Stimulated activated CD8-positive, alpha-beta memory T cell treated with anti-CD3 and anti-CD28 coated beads, Interleukin-7, amount 100 ng/mL, for 48 hours (primary cell): ENCODE measurements around the gene HPSE2.

Experiments used
- DNase-seq, 2 donors: peaks; one replicate each; pipeline ENCODE4 v3.0.0-alpha.2; 2020; ENCODE audit warnings: low read depth in 1 of 2; ENCODE audit errors: extremely low read depth in 1 of 2

Gene HPSE2

DNA sequence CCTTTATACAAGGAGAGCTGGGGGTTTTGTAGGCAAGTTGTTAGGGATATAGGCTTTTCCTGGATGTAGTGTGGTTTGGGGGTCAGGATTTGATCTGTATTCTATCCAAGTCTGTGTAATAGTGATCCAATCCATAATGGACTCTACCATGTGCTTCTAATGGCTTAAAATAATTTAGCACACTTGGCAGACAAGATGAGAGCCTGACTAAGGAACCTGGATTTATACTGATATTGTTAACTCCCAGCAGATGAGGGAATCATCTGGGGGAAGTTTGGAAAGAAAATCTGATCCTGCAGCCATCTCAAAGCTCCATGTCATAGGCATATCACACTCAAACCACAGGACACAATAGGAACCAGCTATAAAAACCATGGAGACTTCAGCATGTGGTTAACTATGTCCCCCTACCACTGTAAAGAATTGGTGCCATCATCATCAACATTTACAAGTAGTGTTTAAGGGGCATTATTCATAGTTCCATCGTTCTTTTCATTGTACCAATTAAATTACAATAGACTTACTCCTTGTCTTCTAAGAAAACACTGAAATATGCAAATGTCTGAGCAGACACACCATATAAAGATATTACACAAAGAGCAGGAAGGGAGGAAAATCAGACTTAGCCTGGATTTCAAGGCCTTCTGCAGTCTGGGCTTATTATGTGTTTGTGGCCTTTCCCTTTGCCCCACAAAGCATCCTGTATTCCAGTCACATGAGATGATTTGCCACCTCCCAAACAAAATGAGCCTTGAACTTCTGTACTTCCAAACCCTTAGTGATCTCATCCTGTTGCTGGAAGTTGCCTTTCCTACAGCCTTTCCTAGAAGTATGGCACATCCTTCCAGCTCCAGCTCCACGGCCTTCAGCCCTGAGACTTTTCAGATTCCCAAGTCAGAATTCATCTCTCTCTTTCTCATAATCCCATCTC, 766.4 kb downstream of the HPSE2 start:
- no peak for DNase-seq

DNA sequence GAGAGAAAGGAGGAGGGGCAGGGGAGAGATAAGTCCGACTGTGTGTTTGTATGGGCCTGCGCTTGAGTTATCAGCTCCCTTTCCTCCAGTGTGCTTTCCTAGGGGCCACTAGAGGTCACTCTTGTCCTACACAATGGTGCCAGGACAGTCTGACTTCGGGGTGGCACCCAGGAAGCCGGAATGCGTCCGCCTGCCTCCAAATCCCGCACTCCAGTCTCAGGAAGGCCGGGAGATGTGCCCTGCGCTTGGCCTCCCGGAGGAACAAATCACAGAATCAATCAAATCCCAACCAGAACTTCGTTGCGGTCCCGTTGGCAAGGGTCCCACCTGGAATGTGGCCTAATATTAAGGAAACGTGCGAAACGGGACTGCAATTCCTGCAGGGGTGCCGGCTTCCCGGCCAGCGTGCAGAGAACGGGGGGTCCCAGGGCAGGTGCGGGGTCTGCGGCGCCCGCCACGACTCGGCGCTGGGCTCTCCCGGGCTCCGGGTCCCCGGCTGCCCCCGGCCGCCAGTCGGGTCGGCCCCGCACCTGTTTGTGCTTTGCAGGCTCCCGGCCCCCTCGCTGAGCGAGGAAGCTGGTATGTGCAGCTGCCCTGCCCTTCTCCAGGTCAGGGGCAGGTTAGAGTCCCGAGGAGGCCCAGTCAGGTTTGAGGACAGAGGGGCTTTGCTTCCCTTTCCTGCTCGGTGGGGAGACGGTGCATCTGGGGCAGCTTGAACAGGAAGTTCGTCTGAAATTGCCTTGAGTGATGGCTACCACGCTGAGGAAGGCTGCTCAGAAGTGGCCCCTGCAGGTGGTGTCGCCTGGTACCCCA, 767.9 kb downstream of the HPSE2 start:
- peak in 1 of 2 donors; percentile 35 for DNase-seq

DNA sequence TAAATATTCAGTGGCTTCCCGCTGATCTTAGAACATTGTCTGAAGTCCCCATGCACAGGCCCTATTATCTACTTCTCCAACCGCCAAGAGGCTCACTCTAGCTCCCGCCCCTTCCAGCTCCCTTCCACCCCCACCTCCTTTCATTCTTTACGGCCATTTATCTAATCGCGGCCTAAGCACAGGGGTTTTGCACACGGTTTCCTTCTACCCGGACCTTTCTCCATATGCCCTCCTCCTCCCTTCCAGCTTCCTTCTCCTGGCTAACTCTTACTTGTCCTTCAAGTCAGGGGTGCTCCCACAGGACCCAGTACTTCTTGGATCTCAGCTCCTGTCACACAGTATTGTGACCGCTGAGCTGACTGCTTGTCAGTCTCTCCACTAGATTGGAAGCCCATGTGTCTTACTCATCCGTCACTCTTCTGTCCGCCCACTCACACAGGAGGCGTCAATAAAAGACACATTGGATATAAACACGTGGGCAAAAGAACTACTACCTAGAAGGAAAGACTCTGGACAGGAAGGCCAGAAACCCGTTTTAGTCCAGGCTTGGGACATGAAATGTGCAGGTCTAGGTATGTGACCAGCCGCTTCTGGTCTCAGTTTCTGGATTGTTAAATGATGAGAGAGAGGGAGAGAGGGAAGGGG, 768.7 kb downstream of the HPSE2 start:
- no peak for DNase-seq

DNA sequence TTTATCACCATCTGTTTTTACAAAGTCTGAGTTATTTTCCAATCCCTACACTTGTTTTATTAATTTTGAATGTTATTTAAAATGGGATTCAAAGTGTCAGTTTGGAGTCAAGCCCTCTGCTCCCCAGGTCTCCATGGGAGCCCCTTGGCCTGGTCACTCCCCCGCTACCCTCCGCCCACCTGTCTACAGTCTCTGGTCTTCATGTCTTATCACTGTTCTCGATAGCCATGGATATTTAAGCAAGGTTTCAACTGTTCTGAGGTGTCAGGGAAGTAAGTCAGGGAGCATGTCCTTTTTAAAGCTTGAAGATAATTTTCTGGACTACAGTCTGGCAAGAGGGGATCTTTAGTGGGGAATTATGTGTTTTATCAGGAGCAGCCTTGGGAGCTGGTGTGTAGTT, 769.8 kb downstream of the HPSE2 start:
- no peak for DNase-seq

DNA sequence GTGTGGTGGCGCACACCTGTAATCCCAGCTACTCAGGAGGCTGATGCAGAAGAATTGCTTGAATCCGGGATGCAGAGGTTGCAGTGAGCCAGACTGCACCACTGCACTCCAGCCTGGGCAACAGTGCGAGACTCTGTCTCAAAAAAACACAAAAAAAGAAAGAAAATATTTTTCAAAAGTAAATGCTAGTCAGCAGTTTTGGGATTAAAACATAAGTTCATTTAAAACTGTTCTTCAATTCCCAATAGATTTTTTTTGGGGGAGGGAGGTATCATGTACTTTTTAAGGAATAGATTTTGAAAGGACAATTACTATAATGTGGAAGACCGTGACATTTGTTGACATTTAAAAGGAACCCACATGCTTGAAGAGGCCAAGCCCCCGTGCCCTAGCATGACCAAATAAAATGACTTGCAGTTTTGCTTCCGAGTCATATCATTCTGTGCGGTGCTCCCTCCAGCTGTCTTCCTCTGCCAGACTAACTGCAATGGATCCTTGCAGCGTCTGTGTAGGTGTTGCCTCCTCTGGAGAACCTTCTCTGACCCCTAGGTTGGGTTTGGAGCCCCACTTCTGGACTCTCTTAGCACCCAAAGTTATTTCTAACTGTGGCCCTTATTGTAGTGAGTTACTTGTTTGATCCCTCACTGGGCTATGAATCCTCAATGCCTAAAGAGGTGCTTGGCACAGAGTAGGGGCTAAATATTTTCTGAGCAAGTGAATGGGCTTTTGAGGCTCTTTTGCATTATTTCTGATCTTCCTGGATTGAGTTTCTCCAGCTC, 771.5 kb downstream of the HPSE2 start:
- no peak for DNase-seq

DNA sequence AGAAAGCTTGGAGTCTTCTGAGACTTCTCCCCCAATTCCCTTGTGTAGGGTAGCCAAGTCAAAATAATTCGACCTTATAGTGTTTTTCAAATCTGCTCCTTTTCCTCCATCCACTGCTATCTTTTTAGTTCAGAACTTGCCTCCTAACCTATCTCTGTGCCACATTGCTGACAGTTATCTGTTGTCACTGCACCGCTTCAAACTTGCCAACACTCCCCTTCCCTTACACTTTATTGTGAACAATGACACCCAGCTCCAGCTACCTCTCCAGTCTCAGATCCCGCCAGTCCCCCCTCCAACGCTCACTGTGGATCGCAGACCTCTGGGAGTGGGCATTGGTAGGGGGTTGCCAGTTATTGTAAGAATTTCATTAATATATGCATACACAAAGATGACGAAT, 772.6 kb downstream of the HPSE2 start:
- DNase-seq, result no peak

DNA sequence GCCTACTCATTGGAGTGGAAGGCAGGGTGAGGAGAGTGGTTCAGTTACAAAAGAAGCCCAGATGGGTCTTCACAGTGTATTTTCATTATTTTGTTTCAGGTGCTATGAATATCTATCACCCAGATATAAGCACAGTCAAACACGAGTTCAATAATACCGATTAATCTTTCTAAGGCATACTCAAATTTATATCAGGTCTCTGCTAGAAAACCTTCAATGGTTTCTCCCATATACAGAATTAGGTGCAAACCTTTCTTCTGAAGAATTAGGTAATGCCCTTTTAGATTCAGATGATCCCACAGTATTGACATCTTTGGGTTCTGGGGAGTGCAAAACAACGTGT, 774.2 kb downstream of the HPSE2 start:
- no peak for DNase-seq

DNA sequence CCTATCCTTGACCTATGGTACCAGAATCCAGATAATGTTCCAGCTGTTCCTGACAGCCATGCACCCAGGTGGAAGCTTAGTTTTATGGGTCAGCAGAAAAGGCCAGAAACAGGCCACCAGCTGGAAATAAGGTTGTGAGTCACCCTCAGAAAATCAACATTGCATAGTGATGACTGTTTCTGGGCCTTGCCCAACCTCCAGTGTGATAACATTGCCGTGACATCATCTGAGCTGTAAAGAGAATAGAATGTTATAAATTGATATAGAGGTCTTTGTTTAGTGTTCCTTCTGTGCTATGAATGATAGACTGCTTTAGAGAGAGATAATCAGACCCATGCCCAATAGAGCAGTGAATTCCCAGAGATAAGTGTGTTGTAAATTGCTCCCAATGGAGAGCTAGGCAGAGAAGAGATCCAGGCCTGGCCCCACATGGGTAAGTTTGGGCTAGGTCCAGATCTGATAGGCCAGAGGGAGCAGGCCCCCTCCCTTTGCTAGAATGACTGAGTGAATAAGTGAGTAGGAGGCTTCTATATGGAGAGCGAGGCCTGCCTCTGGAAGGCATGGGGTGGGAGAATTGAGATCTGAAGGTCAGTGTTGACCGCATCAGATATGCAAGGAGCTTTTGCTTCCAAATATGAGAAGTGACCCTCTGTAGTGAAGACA, 774.7 kb downstream of the HPSE2 start:
- DNase-seq, result no peak

DNA sequence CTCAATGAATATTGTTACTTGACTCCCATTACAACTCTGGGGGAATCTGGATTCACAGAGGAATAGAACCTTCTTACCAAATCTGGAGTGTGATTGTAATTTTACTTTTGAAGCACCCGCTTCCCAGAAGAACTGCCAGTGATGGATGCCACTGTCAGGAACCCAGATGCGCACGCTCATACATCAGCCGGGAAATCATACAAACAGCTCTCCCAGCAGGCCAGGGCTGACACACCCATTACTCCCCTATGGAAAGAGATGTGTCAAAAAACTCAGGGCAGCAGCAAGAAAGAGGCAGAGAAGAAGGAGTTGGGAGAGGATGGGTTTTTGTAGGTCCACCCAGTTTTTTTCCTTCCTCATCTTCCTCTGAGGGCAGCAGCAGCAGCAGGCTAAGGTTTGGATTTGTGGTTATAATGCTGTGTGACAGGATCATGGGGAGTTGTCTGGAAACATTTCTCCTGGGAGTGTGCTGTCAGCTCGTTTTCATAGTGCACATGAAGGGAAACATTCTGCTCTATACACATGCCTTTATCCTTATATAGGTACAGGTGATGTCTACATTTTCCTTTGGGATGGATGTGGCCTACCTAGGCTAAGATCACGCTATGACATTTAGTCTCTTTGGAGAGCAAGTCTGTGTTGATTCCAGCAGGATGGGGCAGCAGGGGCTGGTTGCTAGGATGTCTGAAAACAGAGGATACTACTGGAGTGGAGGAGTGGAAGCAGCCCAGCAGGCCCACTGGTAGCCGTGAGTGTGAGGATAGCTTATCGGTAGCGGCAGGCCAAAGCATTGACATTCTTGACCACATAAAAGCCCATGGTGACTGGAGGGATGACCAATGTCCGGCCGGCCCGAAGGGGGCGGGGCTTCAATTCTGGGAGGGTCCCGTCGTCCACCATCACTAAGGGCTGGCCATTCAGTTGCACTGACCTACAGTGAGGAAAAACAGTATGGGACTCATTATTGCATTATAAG, 776.6 kb downstream of the HPSE2 start:
- no peak for DNase-seq

DNA sequence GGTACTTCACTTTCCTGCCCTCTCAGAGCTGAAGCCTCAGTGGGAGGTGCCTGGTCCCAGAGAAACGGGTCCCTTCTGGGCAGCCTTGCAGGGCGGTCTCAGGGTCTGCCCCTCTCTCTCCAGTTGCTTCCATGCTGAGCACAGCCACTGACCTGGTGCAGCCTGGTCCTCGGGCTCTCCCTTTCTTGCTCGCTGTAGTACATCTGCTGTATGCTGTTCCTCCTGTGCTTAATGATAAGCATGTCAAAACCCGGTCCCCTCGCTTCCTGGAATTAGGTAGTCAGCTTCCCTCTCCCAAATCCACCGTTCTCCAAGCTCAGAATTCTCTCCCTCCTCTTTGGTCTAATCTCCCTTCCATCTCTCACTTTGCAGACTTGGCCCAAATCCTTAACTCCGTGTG, 777.9 kb downstream of the HPSE2 start:
- no peak for DNase-seq

DNA sequence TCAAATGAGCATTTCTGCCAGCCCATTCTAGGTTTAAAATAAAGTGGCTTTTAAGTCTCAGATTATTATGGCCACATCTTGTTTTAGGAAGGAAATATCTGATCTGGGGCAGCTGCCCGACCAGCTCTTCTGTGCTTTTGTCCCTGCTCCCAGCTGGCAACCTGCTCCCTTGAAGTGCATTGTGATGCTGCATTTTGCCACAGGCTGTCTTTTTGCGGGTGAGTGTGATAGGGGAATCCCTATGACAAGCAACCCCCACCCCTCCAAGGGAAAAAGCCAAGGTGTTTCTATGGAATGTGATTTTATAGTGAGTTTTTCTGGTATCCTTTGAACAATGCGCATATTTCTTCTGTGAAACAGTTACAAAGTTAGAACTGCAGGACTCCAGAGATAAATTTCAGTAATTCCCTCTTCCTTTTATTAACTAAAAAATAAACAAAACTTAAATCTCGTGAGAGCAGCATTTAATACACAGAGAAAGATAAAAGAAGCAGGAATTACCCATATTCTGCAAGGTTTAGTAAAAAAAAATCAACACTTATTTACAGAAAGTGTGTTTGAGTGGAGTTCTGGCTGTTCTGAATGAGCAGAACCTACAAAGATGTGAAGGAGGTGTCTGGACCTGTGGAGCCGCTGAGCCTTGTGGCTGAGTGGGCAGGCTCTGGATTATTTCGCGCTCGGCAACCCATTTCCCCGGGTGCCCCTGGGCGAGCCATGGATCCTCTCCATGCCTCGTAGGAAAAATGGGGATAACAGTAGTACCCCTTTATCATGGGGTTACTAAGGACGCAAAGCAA, 778.8 kb downstream of the HPSE2 start:
- no peak for DNase-seq

DNA sequence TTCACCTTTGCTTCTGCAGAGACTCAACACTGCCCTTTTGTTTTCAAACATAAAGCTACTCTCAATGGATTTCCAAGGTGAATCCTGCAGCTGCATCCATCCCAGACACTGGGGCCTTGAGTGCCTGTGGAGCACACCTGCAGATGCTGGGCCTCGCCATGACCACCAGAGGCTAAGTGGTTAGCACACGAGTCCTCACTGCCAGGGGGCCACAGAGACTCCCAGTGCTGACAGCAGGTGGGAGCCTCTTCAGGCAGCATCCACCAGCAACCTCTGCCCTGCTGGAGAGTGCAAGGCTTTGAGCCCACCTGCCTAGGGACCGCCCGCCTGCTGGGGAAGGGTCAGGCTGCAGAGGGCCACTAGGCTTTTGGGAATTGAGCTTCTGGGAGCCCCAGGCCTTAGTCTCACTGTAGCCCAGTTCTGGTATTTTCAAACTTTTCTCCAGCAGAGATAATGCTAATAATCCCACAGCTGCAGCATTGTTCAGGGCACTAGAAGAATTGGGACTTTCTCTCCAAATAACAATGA, 779.5 kb downstream of the HPSE2 start:
- no peak for DNase-seq

DNA sequence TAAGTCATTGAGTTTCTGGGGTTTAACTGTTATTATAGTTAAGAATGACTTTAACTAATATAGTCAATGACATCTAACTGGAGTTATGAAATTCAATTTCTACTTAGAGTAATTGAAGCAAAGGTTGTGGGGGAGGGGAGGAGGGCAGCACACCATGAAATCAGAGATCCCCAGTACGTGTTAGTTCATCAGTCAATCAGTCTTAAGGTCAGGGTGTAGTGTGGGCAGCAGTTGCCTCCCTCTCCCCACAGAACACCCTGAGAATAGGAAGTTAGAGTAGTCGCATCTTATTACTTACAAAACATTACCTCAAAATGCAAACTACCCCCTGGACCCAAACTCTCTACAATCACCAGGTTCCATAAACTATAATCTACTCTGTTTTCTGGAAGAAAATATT, 781.9 kb downstream of the HPSE2 start:
- no peak for DNase-seq

DNA sequence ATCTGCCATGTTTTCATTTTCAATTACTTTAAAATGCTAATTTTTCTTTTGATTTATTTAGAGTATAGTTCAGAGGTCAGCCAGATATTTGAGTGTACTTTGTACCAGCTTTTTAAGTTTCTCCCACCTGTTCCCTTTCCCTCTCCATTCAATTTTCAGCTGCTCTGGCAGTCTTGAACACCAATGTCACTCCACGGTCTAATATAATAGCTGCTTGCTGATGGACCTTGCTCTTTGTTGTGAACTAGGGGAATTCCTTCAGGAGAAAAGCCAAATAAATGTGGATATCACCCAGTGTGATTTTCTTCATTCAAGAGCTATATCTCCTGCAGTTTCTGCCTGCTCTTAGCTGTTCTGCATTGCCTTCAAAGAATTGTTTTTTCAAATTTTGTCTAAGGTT, 785.0 kb downstream of the HPSE2 start:
- DNase-seq, result no peak

DNA sequence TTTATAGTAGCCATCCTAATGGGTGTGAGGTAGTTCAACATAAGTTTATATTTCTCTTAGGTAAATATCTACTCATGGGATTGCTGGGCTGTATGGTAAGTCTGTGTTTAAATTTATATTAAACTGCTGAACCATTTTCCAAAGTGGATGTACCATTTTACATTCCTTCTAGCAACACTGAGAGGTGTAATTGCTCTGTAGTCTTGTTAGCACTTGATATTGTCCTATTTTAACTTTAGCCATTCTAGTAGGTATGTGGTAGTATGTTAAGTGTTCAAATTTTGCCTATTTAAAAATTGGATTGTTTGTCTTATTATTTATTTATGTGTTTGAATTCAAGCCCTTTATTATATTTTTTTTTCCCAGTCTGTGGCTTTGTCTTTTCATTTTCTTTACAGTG, 786.4 kb downstream of the HPSE2 start:
- DNase-seq, result no peak

DNA sequence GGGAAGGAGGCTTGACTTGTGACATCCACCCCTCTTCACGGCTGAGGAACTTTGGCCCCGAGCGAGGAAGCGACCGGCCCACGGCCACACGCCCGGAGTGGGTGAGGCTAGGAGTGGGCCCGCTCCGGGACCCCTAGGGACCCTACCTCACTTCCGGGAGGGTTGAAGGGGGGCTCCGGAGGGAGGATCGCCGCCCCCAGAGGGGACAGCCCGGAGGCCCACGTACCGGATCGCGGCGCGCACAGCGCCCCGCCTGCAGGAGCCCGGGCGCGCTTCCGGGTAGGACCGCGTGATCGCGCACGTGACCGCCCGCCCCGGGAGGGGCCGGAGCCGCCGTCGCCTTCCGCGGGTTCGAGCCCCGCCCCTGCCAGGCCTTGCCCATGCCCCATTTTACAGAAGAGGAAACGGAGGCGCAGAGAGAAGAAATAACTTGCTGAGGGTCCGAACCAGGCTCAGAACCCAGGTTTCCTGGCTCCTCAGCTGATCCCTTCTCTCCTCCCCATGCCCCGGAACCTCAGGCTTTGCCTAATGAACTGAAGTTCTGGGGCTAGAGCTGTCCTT, 788.9 kb downstream of the HPSE2 start, which contains the start of gene HPS1:
HPS1 (minus strand) TSS at position 275 of the 561 bp plus-strand sequence. CDS start 3,695 bp downstream, outside the sequence.
- peak; percentile 64 to 71 for DNase-seq

DNA sequence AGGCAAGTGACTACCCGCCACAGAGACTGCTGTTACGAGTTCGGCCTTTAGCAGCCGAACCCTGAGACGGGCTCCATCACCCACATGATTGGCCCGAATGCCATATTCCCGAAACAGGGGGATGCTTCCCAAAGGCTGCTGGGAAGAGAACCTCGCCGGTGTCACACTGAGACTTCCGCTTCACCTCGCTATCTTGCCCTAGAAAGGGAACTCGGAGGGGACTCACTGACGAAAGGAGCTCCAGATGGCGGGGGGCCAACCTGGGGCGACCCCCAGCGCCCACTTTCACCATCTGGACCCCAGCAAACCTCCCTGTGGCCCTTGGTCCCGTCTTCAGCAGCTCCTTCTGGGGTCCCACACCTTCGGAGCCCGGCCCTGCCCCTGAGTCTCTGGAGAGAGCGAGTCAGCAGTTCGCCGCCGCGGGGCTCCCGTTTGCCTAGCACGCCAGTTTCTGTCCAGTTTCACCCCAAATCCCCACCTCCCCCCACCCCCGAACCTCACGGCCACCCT, 789.4 kb downstream of the HPSE2 start:
- DNase-seq, result peak in 1 of 2 donors; percentile 13
